Measurements from ENCODE around the gene SMARCA4.

Gene SMARCA4

GRCh38 chr19:10976131-10976892 is 15.5 kb downstream of the SMARCA4 start:
- H3K36me3 ChIP-seq (ENCODE audit: insufficient read depth, low read length): peaks cover 32% of the 10 kb centered on the region
- H3K4me2 ChIP-seq (ENCODE audit: low read length): peak overlapping the region; percentile 57
- H3K27ac ChIP-seq (ENCODE audit: low read depth, low read length, poor library complexity, severe bottlenecking): peak overlapping the region; percentile 98
- peaks cover 88% of the 10 kb centered on the region for H3K79me2 ChIP-seq (ENCODE audit: insufficient read depth, low read length)
- no peaks in the 10 kb centered on the region for H3K27me3 ChIP-seq (ENCODE audit: insufficient read depth, low read length)
- peak overlapping the region; percentile 30 for H3K4me3 ChIP-seq (ENCODE audit: low read depth, low read length, poor library complexity, severe bottlenecking)
- peaks cover 85% of the 10 kb centered on the region for H3K4me1 ChIP-seq (ENCODE audit: insufficient read depth, low read length, severe bottlenecking)
- H2AFZ ChIP-seq (ENCODE audit: low read length): no peak overlapping the region
- no peaks in the 10 kb centered on the region for H4K20me1 ChIP-seq (ENCODE audit: insufficient read depth, low read length)
- H3K9me3 ChIP-seq (ENCODE audit: low read length): no peaks in the 10 kb centered on the region
- no peak for TF ChIP-seq CTCF (IDR thresholded peaks at IDR 0.05; ENCODE audit: low read length)
- no peak for TF ChIP-seq EZH2 (IDR thresholded peaks at IDR 0.05; ENCODE audit: borderline replicate concordance, low read length)
- peak overlapping the region; percentile 9; the same call in 1 of the 2 replicates for H3K9ac ChIP-seq (ENCODE audit: low read length)
- no peaks in the 10 kb centered on the region for H3K9me2 ChIP-seq (ENCODE audit: low read depth, low read length)
- no peaks in the 10 kb centered on the region for H3F3A ChIP-seq (ENCODE audit: insufficient read depth, low read length)

GRCh38 chr19:10977742-10978092 is 16.9 kb downstream of the SMARCA4 start:
- peaks cover 77% of the 10 kb centered on the region for H3K4me1 ChIP-seq (ENCODE audit: insufficient read depth, low read length, severe bottlenecking)
- no peak for TF ChIP-seq EZH2 (IDR thresholded peaks at IDR 0.05; ENCODE audit: borderline replicate concordance, low read length)
- TF ChIP-seq CTCF (IDR thresholded peaks at IDR 0.05; ENCODE audit: low read length): no peak

GRCh38 chr19:10979951-10980381 is 19.1 kb downstream of the SMARCA4 start:
- no peaks in the 10 kb centered on the region for H3K9me2 ChIP-seq (ENCODE audit: low read depth, low read length)
- no peaks in the 10 kb centered on the region for H4K20me1 ChIP-seq (ENCODE audit: insufficient read depth, low read length)
- TF ChIP-seq CTCF (IDR thresholded peaks at IDR 0.05; ENCODE audit: low read length) (peak; percentile 50), EZH2 (IDR thresholded peaks at IDR 0.05; ENCODE audit: borderline replicate concordance, low read length) (no peak)
- peak overlapping the region; percentile 56 for H3K9ac ChIP-seq (ENCODE audit: low read length)
- peak overlapping the region; percentile 85 for H3K27ac ChIP-seq (ENCODE audit: low read depth, low read length, poor library complexity, severe bottlenecking)
- H3K36me3 ChIP-seq (ENCODE audit: insufficient read depth, low read length): peaks cover 50% of the 10 kb centered on the region
- peak overlapping the region; percentile 48 for H3K4me3 ChIP-seq (ENCODE audit: low read depth, low read length, poor library complexity, severe bottlenecking)
- H3F3A ChIP-seq (ENCODE audit: insufficient read depth, low read length): no peaks in the 10 kb centered on the region
- no peaks in the 10 kb centered on the region for H3K27me3 ChIP-seq (ENCODE audit: insufficient read depth, low read length)
- no peak overlapping the region for H2AFZ ChIP-seq (ENCODE audit: low read length)
- H3K4me1 ChIP-seq (ENCODE audit: insufficient read depth, low read length, severe bottlenecking): peaks cover 59% of the 10 kb centered on the region
- H3K9me3 ChIP-seq (ENCODE audit: low read length): no peaks in the 10 kb centered on the region
- peaks cover 93% of the 10 kb centered on the region for H3K79me2 ChIP-seq (ENCODE audit: insufficient read depth, low read length)
- peak overlapping the region; percentile 80 for H3K4me2 ChIP-seq (ENCODE audit: low read length)

More at GRCh38 chr19:10977742-10978092, 16.9 kb downstream of the SMARCA4 start:
- Histone ChIP-seq H3K4me3 (ENCODE audit: low read depth, low read length, poor library complexity, severe bottlenecking) (no peak overlapping the region), H4K20me1 (ENCODE audit: insufficient read depth, low read length) (no peaks in the 10 kb centered on the region), H3K27me3 (ENCODE audit: insufficient read depth, low read length) (no peaks in the 10 kb centered on the region), H2AFZ (ENCODE audit: low read length) (no peak overlapping the region), H3K36me3 (ENCODE audit: insufficient read depth, low read length) (peaks cover 32% of the 10 kb centered on the region), H3K27ac (ENCODE audit: low read depth, low read length, poor library complexity, severe bottlenecking) (peak overlapping the region; percentile 98), H3F3A (ENCODE audit: insufficient read depth, low read length) (no peaks in the 10 kb centered on the region), H3K9ac (ENCODE audit: low read length) (no peak overlapping the region; the same call in 1 of the 2 replicates), H3K9me2 (ENCODE audit: low read depth, low read length) (no peaks in the 10 kb centered on the region), H3K79me2 (ENCODE audit: insufficient read depth, low read length) (peaks cover 88% of the 10 kb centered on the region), H3K9me3 (ENCODE audit: low read length) (no peaks in the 10 kb centered on the region), H3K4me2 (ENCODE audit: low read length) (peak overlapping the region; percentile 57; the same call in 1 of the 2 replicates)

Data from OCI-LY1 (cell line).